Natural killer cell (primary cell): ENCODE measurements around the gene GLYATL1. TPM values are rescaled to one million over a fixed set of nuclear protein-coding genes. Genes with fewer than 3 reads are reported as not detected.

Experiments used
- ATAC-seq, 3 donors: fragments of 150-1000 bp in 2 of 3; fragments of 200-7000 bp in 1 of 3; cut with Tn5 transposase; 1 replicate in 1 of 3; 2 replicates in 2 of 3; pipeline ENCODE4 v1.10.0; 2021; ENCODE audit warnings: mild to moderate bottlenecking in 2 of 3, moderate library complexity in 2 of 3
- DNase-seq, 2 donors: peaks; one replicate each; pipeline versions ENCODE4 v3.0.0 to v3.0.0-alpha.2; 2013 to 2021; ENCODE audit warnings: mixed read lengths in 1 of 2
- H3K27ac ChIP-seq: one replicate; pipeline ENCODE4 v1.5.1; 2013; ENCODE audit warnings: mild to moderate bottlenecking, low read length
- H3K27me3 ChIP-seq: one replicate; pipeline ENCODE4 v1.6.1; 2013; ENCODE audit warnings: low read length; ENCODE audit not compliant: control insufficient read depth, insufficient read depth
- H3K36me3 ChIP-seq: one replicate; pipeline ENCODE4 v1.6.1; 2013; ENCODE audit warnings: low read length; ENCODE audit not compliant: control insufficient read depth, insufficient read depth
- H3K4me1 ChIP-seq: one replicate; pipeline ENCODE4 v1.6.1; 2013; ENCODE audit warnings: low read length; ENCODE audit not compliant: control insufficient read depth, insufficient read depth
- H3K4me3 ChIP-seq: one replicate; pipeline ENCODE4 v1.5.1; 2013; ENCODE audit warnings: low read length
- H3K9me3 ChIP-seq: one replicate; pipeline ENCODE4 v1.6.1; 2013; ENCODE audit warnings: low read length; ENCODE audit not compliant: control insufficient read depth, insufficient read depth
- H3K27ac Mint-ChIP-seq, 2 donors: one replicate each; pipeline ENCODE4 v1.8.0; 2022; ENCODE audit warnings: mild to moderate bottlenecking in 2 of 2, mixed read lengths in 2 of 2, moderate library complexity in 1 of 2
- H3K27me3 Mint-ChIP-seq, 2 donors: one replicate each; pipeline ENCODE4 v1.8.0; 2022; ENCODE audit warnings: low read depth in 2 of 2, mixed read lengths in 2 of 2
- H3K36me3 Mint-ChIP-seq: one replicate; pipeline ENCODE4 v1.8.0; 2022; ENCODE audit warnings: mixed read lengths
- H3K4me1 Mint-ChIP-seq, 2 donors: one replicate each; pipeline ENCODE4 v1.8.0; 2022; ENCODE audit warnings: mixed read lengths in 2 of 2
- H3K4me3 Mint-ChIP-seq: one replicate; pipeline ENCODE4 v1.8.0; 2022; ENCODE audit warnings: mild to moderate bottlenecking, moderate library complexity, mixed read lengths
- H3K9me3 Mint-ChIP-seq, 2 donors: one replicate each; pipeline ENCODE4 v1.8.0; 2022; ENCODE audit warnings: mixed read lengths in 2 of 2
- CTCF ChIP-seq: fragments of 200-600 bp; IDR thresholded peaks from one replicate; pipeline ENCODE4 v1.8.0; 2022; ENCODE audit warnings: antibody characterized with exemption
- WGBS: methylation state at CpG from one replicate; pipeline ENCODE4 v1.1.7; 2013; ENCODE audit warnings: missing lambda C conversion rate; ENCODE audit not compliant: insufficient coverage; 5-methylcytosine and 5-hydroxymethylcytosine counted together
- intact Hi-C: fragments of 100-400 bp; cut with micrococcal nuclease; formaldehyde crosslinking; loops from one replicate; pipeline ENCODE4 v1.14.2; 2022
- total RNA-seq, 4 donors: library from RNA; stranded (reverse); fragments of 120-200 nt in 1 of 4; gene quantifications; one replicate each; pipeline versions ENCODE4 v1.2.3 to v1.2.4, GENCODE V29; 2013 to 2022

The GLYATL1 gene
- total RNA-seq, 3 donors from 2014 or later (not counting 1 experiment from before 2014, with no cell fraction given), result not detected

GRCh38 chr11:58934945-58935513, 4.3 kb upstream of the GLYATL1 start:
- no peaks in the 10 kb centered on the region for H3K9me3 Mint-ChIP-seq
- H3K27me3 Mint-ChIP-seq, result no peaks in the 10 kb centered on the region
- ATAC-seq, result no peak
- no peak for TF ChIP-seq CTCF
- H3K27ac Mint-ChIP-seq, result no peak overlapping the region
- Histone ChIP-seq H3K27ac (no peak overlapping the region), H3K9me3 (no peaks in the 10 kb centered on the region), H3K4me3 (no peak overlapping the region), H3K36me3 (no peaks in the 10 kb centered on the region), H3K27me3 (no peaks in the 10 kb centered on the region), H3K4me1 (no peaks in the 10 kb centered on the region)
- intact Hi-C loops, result no loop called here
- 96% methylated on average over 7 of the region's 7 CpGs for WGBS
- H3K4me3 Mint-ChIP-seq, result no peak overlapping the region
- H3K36me3 Mint-ChIP-seq, result no peaks in the 10 kb centered on the region
- H3K4me1 Mint-ChIP-seq, result no peaks in the 10 kb centered on the region
- DNase-seq, result no peak

- no peaks in the 10 kb centered on the region for H3K27me3 ChIP-seq
- no peak for DNase-seq
- no peaks in the 10 kb centered on the region for H3K9me3 Mint-ChIP-seq
- no peak overlapping the region for H3K27ac ChIP-seq
- 66% methylated on average over 4 of the region's 4 CpGs for WGBS
- peaks cover 2 to 7% of the 10 kb centered on the region in 2 donors for H3K27me3 Mint-ChIP-seq
- TF ChIP-seq CTCF, result no peak
- no peaks in the 10 kb centered on the region for H3K9me3 ChIP-seq
- no peaks in the 10 kb centered on the region for H3K36me3 ChIP-seq
- H3K4me1 Mint-ChIP-seq, result no peaks in the 10 kb centered on the region
- no peak overlapping the region for H3K27ac Mint-ChIP-seq
- no peak overlapping the region for H3K4me3 ChIP-seq
- H3K4me1 ChIP-seq, result no peaks in the 10 kb centered on the region
- H3K36me3 Mint-ChIP-seq, result no peaks in the 10 kb centered on the region
- no peak for ATAC-seq
- no peak overlapping the region for H3K4me3 Mint-ChIP-seq
- intact Hi-C loops, result no loop called here
Measured at GRCh38 chr11:58938398-58938797, 890 bp upstream of the GLYATL1 start.

GRCh38 chr11:58940028-58940427, 740 bp downstream of the GLYATL1 start:
- H3K4me3 ChIP-seq, result no peak overlapping the region
- intact Hi-C loops, result no loop called here
- Mint-ChIP-seq H3K36me3 (no peaks in the 10 kb centered on the region), H3K27me3 (peaks cover 2 to 7% of the 10 kb centered on the region in 2 donors), H3K27ac (no peak overlapping the region), H3K9me3 (no peaks in the 10 kb centered on the region), H3K4me3 (no peak overlapping the region), H3K4me1 (no peaks in the 10 kb centered on the region)
- no peaks in the 10 kb centered on the region for H3K36me3 ChIP-seq
- TF ChIP-seq CTCF, result no peak
- H3K9me3 ChIP-seq, result no peaks in the 10 kb centered on the region
- WGBS, result 100% methylated on average over 1 of the region's 1 CpG
- no peaks in the 10 kb centered on the region for H3K4me1 ChIP-seq
- no peak overlapping the region for H3K27ac ChIP-seq
- no peak for ATAC-seq
- DNase-seq, result no peak
- H3K27me3 ChIP-seq, result no peaks in the 10 kb centered on the region

- Histone ChIP-seq H3K4me3 (no peak overlapping the region), H3K4me1 (no peaks in the 10 kb centered on the region), H3K9me3 (no peaks in the 10 kb centered on the region), H3K27ac (no peak overlapping the region), H3K36me3 (no peaks in the 10 kb centered on the region), H3K27me3 (no peaks in the 10 kb centered on the region)
- no peak overlapping the region for H3K4me3 Mint-ChIP-seq
- peaks cover 2 to 7% of the 10 kb centered on the region in 2 donors for H3K27me3 Mint-ChIP-seq
- no peak overlapping the region for H3K27ac Mint-ChIP-seq
- intact Hi-C loops, result no loop called here
- H3K36me3 Mint-ChIP-seq, result no peaks in the 10 kb centered on the region
- TF ChIP-seq CTCF, result no peak
- DNase-seq, result no peak
- ATAC-seq, result no peak
- H3K4me1 Mint-ChIP-seq, result no peaks in the 10 kb centered on the region
- no peaks in the 10 kb centered on the region for H3K9me3 Mint-ChIP-seq
- 100% methylated on average over 1 of the region's 1 CpG for WGBS
Measured at GRCh38 chr11:58941838-58942237, 2.5 kb downstream of the GLYATL1 start.
